H1 (cell line): ENCODE measurements around the gene TBX3. TPM values are rescaled to one million over a fixed set of nuclear protein-coding genes. Genes with fewer than 3 reads are reported as not detected.

Source experiments
- CTCF ChIA-PET: fragments of 300-600 bp; sonication (Branson Sonifier 250); formaldehyde crosslinking; loops from one replicate; lab custom pipeline; 2021; ENCODE audit not compliant: partially characterized antibody; lab: Charles Lee
- POLR2A ChIA-PET: fragments of 300-600 bp; sonication (Branson Sonifier 250); formaldehyde crosslinking; loops from one replicate; lab custom pipeline; 2021; ENCODE audit warnings: inconsistent platforms; ENCODE audit not compliant: partially characterized antibody; lab: Charles Lee
- DNase-seq, 2 experiments: peaks; one replicate each; pipeline versions ENCODE4 v3.0.0 to v3.0.0-alpha.2; 2010 to 2022; ENCODE audit warnings: low spot score in 2 of 2, low read depth in 1 of 2, mixed read lengths in 1 of 2
- FAIRE-seq: peaks from 2 replicates; lab custom pipeline; 2011; peaks lifted over from hg19 to GRCh38; lab: Jason Lieb, UNC
- H2AFZ ChIP-seq: 2 replicates; pipeline ENCODE4 v1.8.1; 2012; ENCODE audit warnings: low read length, inconsistent platforms
- H2AK5ac ChIP-seq: 2 replicates; pipeline ENCODE4 v1.6.1; 2013; ENCODE audit warnings: low read depth, low read length
- H2BK120ac ChIP-seq: replicated peaks from 2 replicates; pipeline ENCODE3; 2013; ENCODE audit warnings: low read depth, low read length, inconsistent platforms
- H2BK12ac ChIP-seq: 2 replicates; pipeline ENCODE4 v1.6.1; 2013; ENCODE audit warnings: low read depth, low read length
- H2BK15ac ChIP-seq: 2 replicates; pipeline ENCODE4 v1.6.1; 2013; ENCODE audit warnings: low read length
- H2BK20ac ChIP-seq: 2 replicates; pipeline ENCODE4 v1.6.1; 2013; ENCODE audit warnings: low read length
- H2BK5ac ChIP-seq: 2 replicates; pipeline ENCODE4 v1.6.1; 2013; ENCODE audit warnings: low read depth, low read length
- H3K14ac ChIP-seq: 2 replicates; pipeline ENCODE4 v1.6.1; 2013; ENCODE audit warnings: inconsistent platforms; ENCODE audit not compliant: insufficient read length
- H3K18ac ChIP-seq: 2 replicates; pipeline ENCODE4 v1.6.1; 2013; ENCODE audit warnings: low read length; ENCODE audit errors: extremely low read depth
- H3K23ac ChIP-seq: 2 replicates; pipeline ENCODE4 v1.6.1; 2013; ENCODE audit warnings: inconsistent platforms; ENCODE audit not compliant: insufficient read length
- H3K23me2 ChIP-seq: 2 replicates; pipeline ENCODE4 v1.6.1; 2013; ENCODE audit warnings: low read depth, low read length
- H3K27ac ChIP-seq: 2 replicates; pipeline ENCODE4 v1.6.1; 2011; ENCODE audit warnings: low read depth, low read length, inconsistent platforms
- H3K27me3 ChIP-seq, 4 experiments: replicated peaks in 1 of 4; 1 replicate in 1 of 4; 2 replicates in 3 of 4; pipeline versions ENCODE4 v1.6.1 to v1.8.1; 2011 to 2013; ENCODE audit warnings: low read length in 3 of 4, mild to moderate bottlenecking in 3 of 4, inconsistent platforms in 2 of 4, mixed read lengths in 2 of 4, moderate library complexity in 1 of 4; ENCODE audit not compliant: control insufficient read depth in 3 of 4, insufficient read depth in 3 of 4; ENCODE audit errors: extremely low read depth in 1 of 4
- H3K36me3 ChIP-seq, 4 experiments: 2 replicates each; pipeline versions ENCODE4 v1.6.1 to v1.8.1; 2011 to 2013; ENCODE audit warnings: mild to moderate bottlenecking in 4 of 4, low read length in 3 of 4, moderate library complexity in 2 of 4, control low read depth in 1 of 4, inconsistent platforms in 1 of 4; ENCODE audit not compliant: insufficient read depth in 4 of 4, control insufficient read depth in 2 of 4
- H3K4ac ChIP-seq: replicated peaks from 2 replicates; pipeline ENCODE3; 2013; ENCODE audit warnings: low read length, low read depth, mixed read lengths, inconsistent platforms; ENCODE audit not compliant: insufficient read length
- H3K4me1 ChIP-seq, 4 experiments: replicated peaks in 1 of 4; 1 replicate in 1 of 4; 2 replicates in 3 of 4; pipeline versions ENCODE4 v1.6.1 to v1.8.1; 2011 to 2013; ENCODE audit warnings: low read length in 3 of 4, inconsistent platforms in 2 of 4, mixed read lengths in 1 of 4; ENCODE audit not compliant: insufficient read depth in 4 of 4, control insufficient read depth in 3 of 4
- H3K4me2 ChIP-seq, 2 experiments: 2 replicates each; pipeline versions ENCODE4 v1.6.1 to v1.8.1; 2011 to 2013; ENCODE audit warnings: low read depth in 2 of 2, low read length in 2 of 2, control low read depth in 1 of 2, inconsistent platforms in 1 of 2, mild to moderate bottlenecking in 1 of 2; ENCODE audit not compliant: insufficient read depth in 1 of 2
- H3K4me3 ChIP-seq, 4 experiments: fragments of 200-600, 300-600 bp in 1 of 4; sonication (generic), shearing (Covaris generic), sonication (Bioruptor Twin) in 1 of 4; 2 replicates each; pipeline versions ENCODE4 v1.5.1 to v1.8.1; 2011 to 2016; ENCODE audit warnings: low read length in 4 of 4, low read depth in 3 of 4, control low read depth in 2 of 4, inconsistent platforms in 2 of 4, mild to moderate bottlenecking in 2 of 4, mixed read lengths in 1 of 4, moderate library complexity in 1 of 4; ENCODE audit not compliant: insufficient read depth in 2 of 4; ENCODE audit errors: extremely low read depth in 1 of 4
- H3K56ac ChIP-seq: replicated peaks from 2 replicates; pipeline ENCODE3; 2013; ENCODE audit warnings: low read depth, mild to moderate bottlenecking, mixed read lengths, low read length, inconsistent platforms; ENCODE audit not compliant: insufficient read length
- H3K79me1 ChIP-seq: 2 replicates; pipeline ENCODE4 v1.6.1; 2013; ENCODE audit warnings: low read depth, low read length, control low read depth
- H3K79me2 ChIP-seq, 2 experiments: 2 replicates each; pipeline versions ENCODE4 v1.6.1 to v1.8.1; 2012 to 2013; ENCODE audit warnings: low read length in 2 of 2, mild to moderate bottlenecking in 2 of 2, inconsistent platforms in 1 of 2; ENCODE audit not compliant: insufficient read depth in 2 of 2, control insufficient read depth in 1 of 2
- H3K9ac ChIP-seq, 4 experiments: replicated peaks in 1 of 4; 1 replicate in 1 of 4; 2 replicates in 3 of 4; pipeline versions ENCODE4 v1.6.1 to v1.8.1; 2011 to 2013; ENCODE audit warnings: low read depth in 3 of 4, low read length in 3 of 4, control low read depth in 2 of 4, mild to moderate bottlenecking in 2 of 4, moderate library complexity in 2 of 4, inconsistent platforms in 1 of 4; ENCODE audit errors: extremely low read depth in 1 of 4
- H3K9me3 ChIP-seq, 2 experiments: 2 replicates each; pipeline versions ENCODE4 v1.6.1 to v1.8.1; 2012 to 2013; ENCODE audit warnings: mild to moderate bottlenecking in 2 of 2, moderate library complexity in 2 of 2, control low read depth in 1 of 2, inconsistent platforms in 1 of 2, low read depth in 1 of 2, low read length in 1 of 2, mixed read lengths in 1 of 2; ENCODE audit not compliant: insufficient read depth in 2 of 2
- H4K20me1 ChIP-seq, 2 experiments: replicated peaks in 1 of 2; 2 replicates each; pipeline versions ENCODE3 to v1.8.1; 2011 to 2013; ENCODE audit warnings: inconsistent platforms in 2 of 2, low read length in 2 of 2, mild to moderate bottlenecking in 1 of 2; ENCODE audit not compliant: insufficient read depth in 2 of 2, control insufficient read depth in 1 of 2
- H4K5ac ChIP-seq: 2 replicates; pipeline ENCODE4 v1.6.1; 2013; ENCODE audit warnings: low read length, low read depth, mixed read lengths, inconsistent platforms; ENCODE audit not compliant: insufficient read length
- H4K8ac ChIP-seq: 2 replicates; pipeline ENCODE4 v1.8.0; 2013; ENCODE audit warnings: mild to moderate bottlenecking, moderate library complexity, low read length, inconsistent platforms; ENCODE audit not compliant: insufficient read depth; ENCODE audit errors: extremely low read depth
- H4K91ac ChIP-seq: replicated peaks from 2 replicates; pipeline ENCODE3; 2013; ENCODE audit warnings: low read length, mixed read lengths, inconsistent platforms; ENCODE audit not compliant: insufficient read length
- WGBS, 2 experiments: shearing (Covaris generic) in 1 of 2; methylation state at CpG; one replicate each; pipeline versions ENCODE4 v1.1.6 to v1.1.7; 2013 to 2015; ENCODE audit warnings: low lambda C conversion rate in 2 of 2, mixed read lengths in 2 of 2, inconsistent platforms in 1 of 2, low coverage in 1 of 2, missing lambda C conversion rate in 1 of 2; ENCODE audit not compliant: insufficient replicate concordance in 2 of 2, insufficient coverage in 1 of 2, insufficient read length in 1 of 2; ENCODE audit errors: extremely low coverage in 1 of 2, missing lambda C conversion rate in 1 of 2; 5-methylcytosine and 5-hydroxymethylcytosine counted together
- polyA plus RNA-seq, 7 experiments: library from polyadenylated mRNA; depleted of rRNA in 3 of 7; stranded (reverse) in 5 of 7; unstranded in 2 of 7; fragments of >200 nt in 5 of 7; fragments of 200-250 nt in 2 of 7; gene quantifications; 1 replicate in 5 of 7; 2 replicates in 1 of 7; 4 replicates in 1 of 7; pipeline versions ENCODE4 v1.2.1 to v1.2.3, GENCODE V29; 2011 to 2013; ENCODE audit warnings: missing spikeins in 2 of 7, mixed read lengths in 2 of 7
- total RNA-seq: library from RNA; stranded (reverse); fragmentation: NEBNext Ultra II Directional; extraction: Animal tissue kit (Norgen Biotek cat#: 25700); gene quantifications from 2 replicates; pipeline ENCODE4 v1.2.1, GENCODE V29; 2021

The TBX3 gene
- total and polyA plus RNA-seq, 2 of the 8 experiments (the other 6 are each of a cell fraction or from before 2014, with no cell fraction given), result 0.09 to 1.0 TPM

- Histone ChIP-seq H3K79me1 (no peaks in the 10 kb centered on the region), H3K4me1 (peaks cover 9 to 33% (median 14%) of the 10 kb centered on the region in 4 experiments), H3K23me2 (peaks cover 6% of the 10 kb centered on the region; the same call in 1 of the 2 replicates), H4K8ac (no peak overlapping the region), H2AK5ac (no peak overlapping the region), H2AFZ (no peak overlapping the region), H3K4me3 (peak overlapping the region in 3 of 4 experiments; percentile 9 to 47 (median 14); a peak in 6 of 8 replicates), H3K14ac (no peak overlapping the region), H3K18ac (peak overlapping the region; percentile 48; the same call in 1 of the 2 replicates), H3K4ac (no peak overlapping the region), H4K20me1 (peaks cover 13 to 31% of the 10 kb centered on the region in 2 experiments), H2BK20ac (no peak overlapping the region), H4K5ac (no peak overlapping the region), H3K4me2 (peak overlapping the region; percentile 54 to 57), H3K9me3 (no peaks in the 10 kb centered on the region), H3K27me3 (peaks cover 97 to 100% (median 99%) of the 10 kb centered on the region in 4 experiments), H3K79me2 (no peaks in the 10 kb centered on the region), H3K56ac (no peak overlapping the region), H2BK15ac (no peak overlapping the region), H3K23ac (no peak overlapping the region), H2BK12ac (peak overlapping the region; percentile 80; the same call in 1 of the 2 replicates), H3K9ac (no peak overlapping the region), H3K27ac (no peak overlapping the region), H3K36me3 (no peaks in the 10 kb centered on the region), H2BK120ac (no peak overlapping the region), H4K91ac (no peak overlapping the region), H2BK5ac (no peak overlapping the region)
- DNase-seq, result peak in 1 of 2 experiments; percentile 69
- 4% methylated on average over 48 of the region's 62 CpGs; no CpG with 5 or more reads in 1 of the 2 experiments for WGBS, 2 experiments
- FAIRE-seq, result no peak
- ChIA-PET CTCF (interaction anchor here (1.1 kb wide), 1 partner anchor 31 kb away, joined by 3 read pairs; no protein-coding TSS in a partner anchor), POLR2A (interaction anchor here (0.8 to 1.4 kb wide), 2 partner anchors 9 to 19 kb away, joined by 4 to 6 read pairs; partner anchors contain the start of gene TBX3)
These were observed 8.4 kb upstream of the TBX3 start for GRCh38 chr12:114692186-114693058.
